Stimulated activated CD8-positive, alpha-beta memory T cell treated with anti-CD3 and anti-CD28 coated beads, Interleukin-4, amount 100 ng/mL, for 1 hour (primary cell): Measurements from ENCODE around the gene UGT1A1.
"Not testable (repeated sequence)": the region's sequence is repeated elsewhere in the genome, so short reads cannot be mapped to it uniquely, and the experiment has no call there.

Source experiments
- DNase-seq, 2 donors: peaks; one replicate each; pipeline ENCODE4 v3.0.0-alpha.2; 2020; ENCODE audit warnings: low read depth in 2 of 2, low spot score in 1 of 2

Gene UGT1A1

DNA sequence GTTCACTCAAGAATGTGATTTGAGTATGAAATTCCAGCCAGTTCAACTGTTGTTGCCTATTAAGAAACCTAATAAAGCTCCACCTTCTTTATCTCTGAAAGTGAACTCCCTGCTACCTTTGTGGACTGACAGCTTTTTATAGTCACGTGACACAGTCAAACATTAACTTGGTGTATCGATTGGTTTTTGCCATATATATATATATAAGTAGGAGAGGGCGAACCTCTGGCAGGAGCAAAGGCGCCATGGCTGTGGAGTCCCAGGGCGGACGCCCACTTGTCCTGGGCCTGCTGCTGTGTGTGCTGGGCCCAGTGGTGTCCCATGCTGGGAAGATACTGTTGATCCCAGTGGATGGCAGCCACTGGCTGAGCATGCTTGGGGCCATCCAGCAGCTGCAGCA lies at the start of gene UGT1A1:
Gene UGT1A1, plus strand, starts transcription at position 228 of the 400 bp plus-strand sequence. Its CDS starts 18 bp downstream, at position 246.
- DNase-seq = no peak

DNA sequence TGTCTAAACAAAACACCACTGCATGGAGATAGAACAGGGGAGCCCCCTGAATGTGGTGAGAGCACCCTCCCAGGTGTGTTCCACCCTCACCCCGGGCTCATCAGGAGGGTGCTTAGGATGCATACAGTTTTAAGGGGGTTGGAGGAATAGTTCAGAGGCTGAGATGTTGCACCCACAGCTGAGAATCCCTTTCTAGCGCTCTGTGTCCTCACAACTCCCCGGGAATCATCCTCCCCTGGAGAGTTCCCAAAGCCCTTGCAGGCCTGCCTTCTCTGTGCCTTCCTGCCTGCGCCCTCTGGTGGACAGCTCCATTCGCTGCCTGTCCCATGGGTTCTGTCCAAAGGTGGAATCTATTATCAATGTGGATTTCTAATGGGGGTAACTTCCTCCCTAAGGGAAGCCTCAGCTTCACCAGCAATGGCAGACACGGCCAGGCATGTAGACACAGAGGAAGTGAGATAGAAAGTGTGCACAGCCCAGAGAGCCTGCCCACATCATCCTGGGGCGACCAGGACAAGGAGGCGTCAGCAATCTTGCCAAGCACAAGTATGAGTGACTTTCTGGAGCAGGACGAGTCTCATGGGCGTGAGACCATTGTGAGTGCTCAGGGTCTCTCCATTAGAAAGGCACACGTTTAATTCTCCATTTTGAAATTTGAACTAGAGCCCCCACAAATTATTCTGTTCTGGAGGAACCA lies 48.6 kb upstream of the UGT1A1 start:
- peak; percentile 36 to 49 for DNase-seq

GRCh38 chr2:233712611-233713261 lies 47.3 kb upstream of the UGT1A1 start, which contains the start of gene UGT1A5:
Gene UGT1A5, plus strand, starts transcription at chr2:233712907. Its CDS starts 85 bp downstream, at chr2:233712992.
- DNase-seq = no peak

- DNase-seq = no peak
Measured at GRCh38 chr2:233713262-233713615, 46.8 kb upstream of the UGT1A1 start.

DNA sequence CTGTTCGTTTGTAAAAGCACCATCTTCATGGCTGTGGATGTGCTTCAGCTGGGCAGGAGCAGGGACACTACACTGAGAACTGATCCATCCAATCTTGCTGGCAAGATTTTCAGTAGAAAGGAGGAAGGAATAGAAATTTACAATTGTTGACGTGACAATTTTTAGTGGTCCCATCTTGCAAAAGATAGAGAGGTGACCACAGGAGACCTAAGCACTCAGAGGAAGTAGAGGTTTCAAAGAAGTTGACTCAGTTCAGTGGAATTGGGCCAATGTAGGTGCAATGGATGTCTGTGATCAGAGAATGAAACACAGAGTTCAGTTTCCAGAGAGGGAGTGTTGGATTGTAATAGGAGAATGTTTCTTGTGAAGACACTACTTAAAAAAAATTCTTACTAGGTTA lies 45.9 kb upstream of the UGT1A1 start:
- no peak for DNase-seq

- no peak for DNase-seq
Measured at GRCh38 chr2:233718552-233718951, 41.5 kb upstream of the UGT1A1 start, which contains the start of gene UGT1A4. Gene UGT1A4, plus strand, starts transcription at chr2:233718736. Its CDS starts 85 bp downstream, at chr2:233718821.

DNA sequence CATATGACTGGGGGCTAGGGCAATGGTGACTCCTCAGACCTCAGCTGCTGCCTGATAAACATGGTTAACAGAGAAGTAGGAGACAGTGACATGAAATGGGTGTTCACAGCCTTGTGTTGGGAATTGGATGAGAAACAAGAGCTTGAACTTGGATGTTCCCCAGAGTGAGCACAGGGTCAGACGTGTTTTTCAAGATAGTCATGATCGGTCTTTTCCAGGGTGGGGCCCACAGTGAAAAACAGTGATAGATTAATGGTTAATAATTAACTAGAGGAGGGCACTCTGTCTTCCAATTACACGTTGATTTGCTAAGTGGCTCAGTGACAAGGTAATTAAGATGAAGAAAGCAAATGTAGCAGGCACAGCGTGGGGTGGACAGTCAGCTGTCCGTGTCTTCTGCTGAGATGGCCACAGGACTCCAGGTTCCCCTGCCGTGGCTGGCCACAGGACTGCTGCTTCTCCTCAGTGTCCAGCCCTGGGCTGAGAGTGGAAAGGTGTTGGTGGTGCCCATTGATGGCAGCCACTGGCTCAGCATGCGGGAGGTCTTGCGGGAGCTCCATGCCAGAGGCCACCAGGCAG lies 31.3 kb upstream of the UGT1A1 start, which contains the start of gene UGT1A3:
Gene UGT1A3, plus strand, starts transcription at position 320 of the 579 bp plus-strand sequence. Its CDS starts 85 bp downstream, at position 405.
- DNase-seq = no peak

DNA sequence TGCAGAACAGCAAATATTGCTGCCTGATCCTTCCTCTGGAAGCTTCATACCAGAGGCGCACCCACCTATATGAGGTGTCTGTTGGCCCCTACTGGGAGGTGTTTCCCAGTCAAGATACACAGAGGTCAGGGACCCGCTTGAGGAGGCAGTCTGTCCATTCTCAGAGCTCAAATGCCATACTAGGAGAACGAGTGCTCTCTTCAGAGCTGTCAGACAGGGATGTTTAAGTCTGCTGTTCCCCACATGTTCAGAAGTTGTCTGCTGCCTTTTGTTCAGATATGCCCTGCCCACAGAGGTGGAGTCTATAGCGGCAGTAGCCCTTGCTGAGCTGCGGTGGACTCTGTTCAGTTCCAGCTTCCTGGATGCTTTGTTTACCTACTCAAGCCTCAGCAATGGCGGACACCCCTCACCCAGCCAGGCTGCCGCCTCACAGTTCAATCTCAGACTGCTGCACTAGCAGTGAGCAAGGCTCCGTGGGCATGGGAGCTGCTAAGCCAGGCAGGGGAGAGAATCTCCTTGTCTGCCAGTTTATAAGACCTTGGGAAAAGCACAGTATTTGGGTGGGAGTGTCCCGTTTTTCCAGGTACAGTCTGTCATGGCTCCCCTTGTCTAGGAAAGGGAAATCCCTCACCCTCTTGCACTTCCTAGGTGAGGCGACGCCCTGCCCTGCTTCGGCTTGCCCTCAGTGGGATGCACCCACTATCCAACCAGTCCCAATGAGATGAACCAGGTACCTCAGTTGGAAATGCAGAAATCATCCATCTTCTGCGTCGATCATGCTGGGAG lies 23.0 kb upstream of the UGT1A1 start:
- not testable (repeated sequence) for DNase-seq

DNA sequence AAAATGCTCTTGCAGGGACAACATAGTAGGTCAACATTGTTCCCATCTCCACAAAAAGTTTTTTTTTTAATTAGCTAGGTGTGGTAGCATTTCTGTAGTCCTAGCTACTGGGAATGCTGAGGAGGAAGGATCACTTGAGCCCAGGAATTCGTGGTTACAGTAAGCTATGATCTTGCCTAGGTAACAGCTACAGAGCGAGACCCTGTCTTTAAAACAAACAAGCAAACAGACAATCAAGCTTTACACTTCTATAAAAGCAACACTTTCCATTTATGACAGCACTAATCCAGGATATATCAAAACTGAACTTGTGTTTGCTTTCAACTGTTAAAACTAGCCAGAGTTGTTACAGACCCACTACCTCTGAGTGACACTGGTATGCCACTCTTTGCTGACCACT lies 19.2 kb upstream of the UGT1A1 start:
- DNase-seq = no peak

DNA sequence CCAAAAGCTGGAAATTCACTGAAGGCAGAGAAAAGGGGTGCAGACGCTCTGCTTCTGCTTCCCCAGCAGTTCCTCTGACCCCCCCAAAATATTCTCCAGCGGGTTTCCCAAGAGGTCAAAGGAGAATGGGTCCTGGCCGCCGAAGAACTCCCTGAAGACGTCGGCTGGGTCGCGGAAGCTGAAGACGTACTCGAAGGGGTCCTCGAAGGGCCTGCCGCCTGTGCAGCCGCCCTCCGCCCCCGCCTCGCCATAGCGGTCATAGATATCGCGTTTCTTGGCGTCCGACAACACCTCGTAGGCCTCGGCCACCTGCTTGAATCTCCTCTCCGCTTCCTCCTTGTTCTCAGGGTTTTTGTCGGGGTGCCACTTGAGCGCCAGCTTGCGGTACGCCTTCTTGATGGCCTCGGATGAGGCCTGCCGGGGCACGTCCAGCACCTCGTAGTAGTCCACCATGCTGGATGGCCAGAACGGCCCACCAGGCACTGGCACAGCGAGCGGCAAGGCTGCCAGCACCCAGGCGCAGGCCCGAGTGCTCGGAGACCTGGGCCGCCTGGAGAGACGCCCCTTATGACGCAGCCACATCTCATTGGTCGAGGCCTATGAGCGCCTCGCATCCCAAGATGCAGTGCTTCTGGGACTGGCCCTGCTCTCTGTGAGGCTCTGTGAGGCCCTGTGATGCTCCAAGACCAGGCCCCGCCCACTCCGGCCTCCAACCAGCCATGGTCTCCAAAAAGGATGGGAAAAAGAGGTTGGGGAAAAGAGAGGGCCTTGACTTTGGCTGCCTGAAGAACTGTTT lies 16.4 kb upstream of the UGT1A1 start:
- no peak for DNase-seq

GRCh38 chr2:233745073-233745755 lies 14.9 kb upstream of the UGT1A1 start:
- DNase-seq = no peak

GRCh38 chr2:233745838-233746237 lies 14.2 kb upstream of the UGT1A1 start:
- not testable (repeated sequence) for DNase-seq

DNA sequence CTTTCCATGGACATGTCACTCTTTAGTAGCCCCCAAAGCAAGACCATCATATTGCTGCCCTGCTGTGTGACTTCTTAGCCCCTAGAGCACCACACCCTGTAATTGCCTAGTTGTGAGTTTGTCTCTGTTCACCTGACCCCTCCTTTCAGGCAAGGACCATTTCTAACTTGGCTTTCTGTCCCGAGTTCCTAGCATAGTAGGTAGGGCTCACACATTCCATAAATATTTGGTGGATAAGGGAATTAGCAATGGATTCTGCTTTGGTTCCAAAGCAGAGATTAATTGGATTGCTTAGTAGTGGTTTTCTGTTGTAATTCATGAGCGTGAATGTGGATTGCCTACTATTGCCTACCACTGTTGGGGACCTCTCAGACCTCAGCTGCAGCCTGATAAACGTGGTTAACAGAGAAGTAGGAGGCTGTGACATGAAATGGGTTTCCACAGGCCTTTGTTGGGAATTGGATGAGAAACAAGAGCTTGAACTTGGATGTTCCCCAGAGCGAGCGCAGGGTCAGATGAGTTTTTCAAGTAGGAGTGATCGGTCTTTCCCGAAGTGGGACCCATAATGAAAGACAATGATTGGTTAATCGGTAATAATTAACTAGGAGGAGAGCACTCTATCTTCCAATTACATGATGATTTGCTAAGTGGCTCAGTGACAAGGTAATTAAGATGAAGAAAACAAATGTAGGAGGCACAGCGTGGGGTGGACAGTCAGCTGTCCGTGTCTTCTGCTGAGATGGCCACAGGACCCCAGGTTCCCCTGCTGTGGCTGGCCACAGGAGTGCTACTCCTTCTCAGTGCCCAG lies 13.4 kb upstream of the UGT1A1 start:
- no peak for DNase-seq

DNA sequence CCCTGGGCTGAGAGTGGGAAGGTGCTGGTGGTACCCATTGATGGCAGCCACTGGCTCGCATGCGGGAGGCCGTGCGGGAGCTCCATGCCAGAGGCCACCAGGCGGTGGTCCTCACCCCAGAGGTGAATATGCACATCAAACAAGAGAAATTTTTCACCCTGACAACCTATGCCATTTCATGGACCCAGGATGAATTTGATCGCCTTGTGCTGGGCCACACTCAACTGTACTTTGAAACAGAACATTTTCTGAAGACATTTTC lies 12.9 kb upstream of the UGT1A1 start:
- no peak for DNase-seq

DNA sequence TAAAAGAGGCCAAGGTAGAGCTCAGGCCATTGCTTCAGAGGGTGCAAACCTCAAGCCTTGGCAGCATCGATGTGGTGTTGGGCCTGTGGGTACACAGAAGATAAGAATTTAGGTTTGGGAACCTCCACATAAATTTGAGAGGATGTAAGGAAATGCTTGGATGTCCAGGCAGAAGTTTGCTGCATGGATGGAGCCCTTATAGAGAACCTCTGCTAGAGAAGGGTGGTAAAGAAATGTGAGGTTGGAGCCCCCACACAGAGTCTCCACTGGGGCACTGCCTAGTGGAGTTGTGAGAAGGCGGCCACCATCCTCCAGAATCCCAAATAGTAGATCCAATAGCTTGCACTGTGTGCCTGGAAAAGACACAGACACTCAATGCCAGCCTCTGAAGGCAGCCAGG lies 9.4 kb upstream of the UGT1A1 start:
- DNase-seq = not testable (repeated sequence)

GRCh38 chr2:233751212-233752009 lies 8.7 kb upstream of the UGT1A1 start:
- not testable (repeated sequence) for DNase-seq

GRCh38 chr2:233754872-233755611 lies 5.0 kb upstream of the UGT1A1 start:
- no peak for DNase-seq
